ENCODE data around the gene MRPS22.
"Not testable (repeated sequence)": the region's sequence is repeated elsewhere in the genome, so short reads cannot be mapped to it uniquely, and the experiment has no call there.

Gene MRPS22

DNA sequence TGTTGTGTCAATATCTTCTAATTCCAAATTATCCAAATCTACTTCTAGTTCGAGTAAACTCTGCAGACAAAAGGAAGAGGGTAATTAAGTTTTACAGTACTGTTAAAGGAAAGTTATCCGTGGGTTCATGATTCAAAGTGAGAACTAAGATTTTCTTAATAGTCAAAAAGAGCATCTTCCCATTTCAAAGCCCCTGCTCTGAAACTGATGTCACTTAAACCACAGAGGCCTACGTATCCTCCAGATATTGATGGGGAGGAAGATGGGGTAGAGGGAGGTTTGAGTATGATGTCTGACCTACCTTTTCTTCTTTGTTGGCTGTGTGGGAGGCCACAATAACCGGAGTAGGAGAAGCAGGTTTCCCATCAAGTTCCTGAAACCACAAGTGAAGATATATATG is 14.1 kb downstream of the MRPS22 start:
- WGBS, 2 experiments: 90 to 96% methylated on average over 2 to 4 of the region's 4 CpGs
- peaks cover 27% of the 10 kb centered on the region for H3K36me3 ChIP-seq (ENCODE audit: control insufficient read depth, insufficient read depth, low read length)
- no peaks in the 10 kb centered on the region for H3K27me3 ChIP-seq (ENCODE audit: control insufficient read depth, insufficient read depth, low read length, poor library complexity, severe bottlenecking)
- peaks cover 5% of the 10 kb centered on the region for H3K4me1 ChIP-seq (ENCODE audit: control insufficient read depth, insufficient read depth, low read length)
- no peaks in the 10 kb centered on the region for H3K9me3 ChIP-seq (ENCODE audit: control insufficient read depth, low read length)
- H3K4me3 ChIP-seq (ENCODE audit: insufficient read depth, low read depth, low read length): no peak overlapping the region
- no peak overlapping the region for H3K27ac ChIP-seq (ENCODE audit: insufficient read depth, low read depth, low read length, poor library complexity, severe bottlenecking)

DNA sequence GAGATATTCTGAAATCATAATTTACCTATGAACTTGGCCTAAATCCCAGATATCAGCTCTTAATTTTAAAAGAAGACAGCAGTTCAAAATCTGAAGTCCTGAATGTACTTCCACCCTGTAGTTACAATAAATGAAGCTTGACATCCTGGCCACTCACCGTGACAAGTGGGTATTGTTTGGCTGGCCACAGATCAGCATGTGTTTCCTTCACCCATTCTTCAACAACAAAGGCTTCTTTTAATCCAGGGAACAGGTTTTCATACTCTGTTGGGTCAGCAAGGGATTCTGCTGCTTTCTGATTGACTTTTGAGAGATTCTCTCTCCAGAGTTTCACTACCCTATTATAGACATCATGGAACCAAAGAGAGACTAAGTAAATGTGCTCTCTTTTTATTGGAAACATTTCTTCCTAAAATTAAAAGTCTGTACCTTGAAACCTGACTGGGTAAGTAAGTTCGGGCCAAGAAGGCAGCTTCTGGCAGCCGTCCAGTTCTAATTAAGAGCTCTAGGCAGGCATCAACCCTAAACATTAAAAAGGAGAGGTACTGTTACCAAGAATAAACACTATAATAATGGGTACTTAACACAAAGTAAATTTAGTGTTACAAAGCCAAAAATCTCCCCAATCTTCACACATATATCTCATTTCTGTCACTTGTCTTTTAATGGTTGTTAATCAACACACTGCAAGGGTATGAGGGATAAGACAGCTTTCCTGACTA is 15.2 kb downstream of the MRPS22 start:
- Histone ChIP-seq H3K9me3 (ENCODE audit: control insufficient read depth, low read length) (no peaks in the 10 kb centered on the region), H3K27ac (ENCODE audit: insufficient read depth, low read depth, low read length, poor library complexity, severe bottlenecking) (peak overlapping the region; percentile 76), H3K4me3 (ENCODE audit: insufficient read depth, low read depth, low read length) (no peak overlapping the region), H3K27me3 (ENCODE audit: control insufficient read depth, insufficient read depth, low read length, poor library complexity, severe bottlenecking) (no peaks in the 10 kb centered on the region), H3K4me1 (ENCODE audit: control insufficient read depth, insufficient read depth, low read length) (peaks cover 5% of the 10 kb centered on the region), H3K36me3 (ENCODE audit: control insufficient read depth, insufficient read depth, low read length) (peaks cover 29% of the 10 kb centered on the region)
- 55 to 70% methylated on average over 3 of the region's 3 CpGs for WGBS, 2 experiments

DNA sequence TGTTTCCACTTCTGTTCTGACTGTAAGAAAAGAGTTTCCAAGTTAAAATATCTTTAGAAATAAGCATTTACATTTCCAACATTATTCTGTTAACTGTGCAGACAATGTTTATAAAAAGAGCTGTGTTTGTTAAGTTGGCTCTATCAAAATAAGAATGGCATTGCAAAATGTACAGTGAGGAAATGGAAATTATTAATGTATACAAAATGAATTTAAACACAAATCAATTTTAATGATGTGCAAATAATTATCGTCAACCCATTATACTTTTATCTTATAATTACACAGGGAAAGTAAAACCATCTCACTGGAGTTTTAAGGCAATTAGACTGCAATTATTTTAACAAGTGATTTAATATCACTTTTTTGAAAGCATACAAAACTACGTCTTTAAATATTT is 17.5 kb downstream of the MRPS22 start:
- no peaks in the 10 kb centered on the region for H3K27me3 ChIP-seq (ENCODE audit: control insufficient read depth, insufficient read depth, low read length, poor library complexity, severe bottlenecking)
- no peak overlapping the region for H3K27ac ChIP-seq (ENCODE audit: insufficient read depth, low read depth, low read length, poor library complexity, severe bottlenecking)
- H3K4me3 ChIP-seq (ENCODE audit: insufficient read depth, low read depth, low read length): no peak overlapping the region
- H3K4me1 ChIP-seq (ENCODE audit: control insufficient read depth, insufficient read depth, low read length): peaks cover 5% of the 10 kb centered on the region
- peaks cover 40% of the 10 kb centered on the region for H3K36me3 ChIP-seq (ENCODE audit: control insufficient read depth, insufficient read depth, low read length)
- no peaks in the 10 kb centered on the region for H3K9me3 ChIP-seq (ENCODE audit: control insufficient read depth, low read length)
- 94 to 100% methylated on average over 1 to 2 of the region's 2 CpGs for WGBS, 2 experiments

DNA sequence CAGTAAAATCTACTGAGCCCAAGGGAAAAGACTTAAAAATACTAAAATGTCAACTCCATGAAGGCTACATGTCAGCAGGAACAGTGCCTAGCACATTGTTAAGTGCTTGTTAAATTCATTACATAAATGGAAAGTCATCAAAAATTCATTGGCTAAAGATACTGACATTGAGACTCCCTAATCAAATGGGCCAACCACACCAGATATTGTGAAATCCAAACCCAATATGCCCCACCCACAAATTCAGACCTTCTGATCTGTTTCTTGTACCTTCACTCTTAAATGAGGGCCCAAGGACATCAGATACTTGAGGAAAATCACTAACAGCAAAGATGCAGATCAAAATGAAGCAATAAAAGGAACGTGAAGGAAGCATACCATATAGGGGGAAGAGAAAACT is 20.7 kb downstream of the MRPS22 start:
- Histone ChIP-seq H3K4me1 (ENCODE audit: control insufficient read depth, insufficient read depth, low read length) (peaks cover under 1% of the 10 kb centered on the region), H3K4me3 (ENCODE audit: insufficient read depth, low read depth, low read length) (no peak overlapping the region), H3K9me3 (ENCODE audit: control insufficient read depth, low read length) (no peaks in the 10 kb centered on the region), H3K36me3 (ENCODE audit: control insufficient read depth, insufficient read depth, low read length) (peaks cover 40% of the 10 kb centered on the region), H3K27me3 (ENCODE audit: control insufficient read depth, insufficient read depth, low read length, poor library complexity, severe bottlenecking) (no peaks in the 10 kb centered on the region), H3K27ac (ENCODE audit: insufficient read depth, low read depth, low read length, poor library complexity, severe bottlenecking) (no peak overlapping the region)
- whole genome bisulfite sequencing, 2 experiments: no CpG with 5 or more reads among the region's 1 CpG

DNA sequence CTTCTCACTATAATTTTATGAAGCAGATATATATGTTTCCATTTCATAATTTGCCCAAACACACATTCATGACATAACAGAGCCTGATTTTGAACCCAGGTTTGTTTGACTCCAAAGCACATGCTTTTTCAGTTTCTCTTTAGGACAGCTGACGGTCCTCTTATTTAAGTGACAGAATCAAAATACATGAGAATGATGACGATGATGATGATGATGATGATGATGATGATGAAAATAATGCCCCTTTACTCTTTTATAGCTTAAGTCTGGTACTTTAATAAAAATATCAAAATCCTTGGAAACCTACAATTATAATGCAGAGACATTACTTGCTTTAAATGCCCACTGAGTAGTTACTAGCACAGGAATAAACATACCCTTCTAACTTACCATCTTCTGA is 30.3 kb downstream of the MRPS22 start:
- H3K4me1 ChIP-seq (ENCODE audit: control insufficient read depth, insufficient read depth, low read length): no peaks in the 10 kb centered on the region
- H3K27me3 ChIP-seq (ENCODE audit: control insufficient read depth, insufficient read depth, low read length, poor library complexity, severe bottlenecking): no peaks in the 10 kb centered on the region
- peaks cover 55% of the 10 kb centered on the region for H3K36me3 ChIP-seq (ENCODE audit: control insufficient read depth, insufficient read depth, low read length)
- H3K27ac ChIP-seq (ENCODE audit: insufficient read depth, low read depth, low read length, poor library complexity, severe bottlenecking): no peak overlapping the region
- H3K4me3 ChIP-seq (ENCODE audit: insufficient read depth, low read depth, low read length): no peak overlapping the region
- WGBS, 2 experiments: 89 to 100% methylated on average over 1 to 2 of the region's 2 CpGs
- H3K9me3 ChIP-seq (ENCODE audit: control insufficient read depth, low read length): no peaks in the 10 kb centered on the region

DNA sequence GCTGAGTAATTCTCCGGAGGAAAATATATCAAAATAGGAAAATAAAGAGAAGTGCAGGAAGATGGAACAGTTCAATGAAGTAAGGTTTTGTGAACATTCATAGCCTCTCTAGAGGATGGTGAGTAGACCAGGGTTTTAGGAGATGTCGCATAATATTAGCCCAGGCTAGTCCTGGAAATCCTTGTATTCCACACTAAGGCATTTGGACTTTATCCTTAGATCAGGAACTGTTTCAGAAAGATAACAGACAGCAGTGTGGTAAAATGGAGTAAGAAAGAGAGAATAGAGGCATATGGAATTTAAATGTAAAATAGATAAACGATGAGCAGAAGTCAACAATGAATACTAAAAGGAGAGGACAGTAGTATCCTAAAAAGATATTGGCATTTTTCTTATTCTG is 33.6 kb downstream of the MRPS22 start:
- Histone ChIP-seq H3K27ac (ENCODE audit: insufficient read depth, low read depth, low read length, poor library complexity, severe bottlenecking) (no peak overlapping the region), H3K36me3 (ENCODE audit: control insufficient read depth, insufficient read depth, low read length) (peaks cover 37% of the 10 kb centered on the region), H3K27me3 (ENCODE audit: control insufficient read depth, insufficient read depth, low read length, poor library complexity, severe bottlenecking) (no peaks in the 10 kb centered on the region), H3K4me3 (ENCODE audit: insufficient read depth, low read depth, low read length) (no peak overlapping the region), H3K9me3 (ENCODE audit: control insufficient read depth, low read length) (no peaks in the 10 kb centered on the region), H3K4me1 (ENCODE audit: control insufficient read depth, insufficient read depth, low read length) (no peaks in the 10 kb centered on the region)
- 93 to 95% methylated on average over 3 of the region's 3 CpGs for WGBS, 2 experiments

DNA sequence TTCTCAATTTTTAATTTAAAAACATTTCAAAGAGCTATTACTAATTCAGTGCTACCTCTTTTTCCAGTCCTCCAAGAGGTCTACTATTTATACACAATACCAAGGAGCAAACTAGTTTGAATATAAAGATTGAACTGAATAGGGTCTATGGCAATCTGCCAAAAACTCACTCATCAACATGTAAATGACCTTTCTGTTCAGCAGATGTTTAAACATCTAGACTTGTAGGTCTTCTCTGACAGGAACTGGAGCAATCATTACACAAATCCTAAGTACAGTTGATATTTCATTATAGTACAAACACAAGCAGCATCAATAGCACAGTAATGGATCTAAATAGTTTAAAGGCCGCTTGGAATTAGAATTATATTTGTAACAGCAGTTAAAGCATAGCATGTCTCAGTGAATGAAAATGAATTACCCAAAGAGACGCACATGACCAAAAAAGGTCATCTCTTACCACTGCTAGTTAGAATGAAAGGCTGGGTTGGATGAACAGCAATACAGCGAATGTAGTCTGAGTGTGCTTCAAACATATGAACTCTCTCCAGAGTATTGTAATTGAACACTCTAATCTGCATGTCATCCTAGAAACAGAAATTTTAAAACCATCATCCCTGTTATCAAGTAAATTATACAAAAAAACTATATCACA is 34.9 kb downstream of the MRPS22 start:
- WGBS, 2 experiments: 92 to 97% methylated on average over 3 of the region's 3 CpGs
- H3K27ac ChIP-seq (ENCODE audit: insufficient read depth, low read depth, low read length, poor library complexity, severe bottlenecking): no peak overlapping the region
- no peaks in the 10 kb centered on the region for H3K4me1 ChIP-seq (ENCODE audit: control insufficient read depth, insufficient read depth, low read length)
- H3K36me3 ChIP-seq (ENCODE audit: control insufficient read depth, insufficient read depth, low read length): peaks cover 24% of the 10 kb centered on the region
- H3K4me3 ChIP-seq (ENCODE audit: insufficient read depth, low read depth, low read length): no peak overlapping the region
- H3K9me3 ChIP-seq (ENCODE audit: control insufficient read depth, low read length): no peaks in the 10 kb centered on the region
- no peaks in the 10 kb centered on the region for H3K27me3 ChIP-seq (ENCODE audit: control insufficient read depth, insufficient read depth, low read length, poor library complexity, severe bottlenecking)

DNA sequence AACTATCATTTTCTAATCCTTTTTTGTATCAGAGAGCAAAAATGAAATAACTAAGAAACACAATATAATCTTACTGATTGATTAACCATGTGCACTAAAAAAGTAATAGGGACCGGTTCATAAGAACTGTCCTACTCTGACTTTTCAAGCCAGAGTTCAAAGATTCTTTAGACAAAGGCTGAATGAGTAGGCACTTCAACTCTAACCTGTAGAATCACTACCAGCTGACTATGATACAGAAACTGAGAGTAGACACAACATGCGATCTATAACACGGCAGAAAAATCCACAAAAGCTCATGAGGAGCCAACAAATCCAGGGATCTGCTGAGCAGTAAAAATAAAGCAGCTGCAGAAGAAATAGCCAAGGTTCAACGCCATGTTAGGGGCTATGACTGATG is 36.8 kb downstream of the MRPS22 start:
- H3K36me3 ChIP-seq (ENCODE audit: control insufficient read depth, insufficient read depth, low read length): peaks cover 13% of the 10 kb centered on the region

DNA sequence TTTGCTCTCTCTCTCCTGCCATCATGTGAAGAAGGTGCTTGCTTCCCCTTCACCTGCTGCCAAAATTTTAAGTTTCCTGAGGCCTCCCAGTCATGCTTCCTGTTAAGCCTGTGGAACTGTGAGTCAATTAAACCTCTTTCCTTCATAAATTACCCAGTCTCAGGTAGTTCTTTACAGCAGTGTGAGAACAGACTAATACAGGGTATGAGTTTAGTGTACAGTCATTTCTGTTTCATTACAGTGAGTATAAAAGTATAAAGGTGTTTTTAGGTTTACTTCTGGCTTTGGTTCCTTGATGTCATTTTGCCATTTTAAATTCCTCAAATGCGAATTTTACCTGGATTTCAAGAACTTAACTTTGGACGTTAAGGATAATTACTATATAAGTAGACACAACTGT is 38.5 kb downstream of the MRPS22 start:
- not testable (repeated sequence) for H3K9me3 ChIP-seq (ENCODE audit: control insufficient read depth, low read length)

More for the DNA sequence above, 36.8 kb downstream of the MRPS22 start:
- no peak overlapping the region for H3K4me3 ChIP-seq (ENCODE audit: insufficient read depth, low read depth, low read length)
- H3K4me1 ChIP-seq (ENCODE audit: control insufficient read depth, insufficient read depth, low read length): no peaks in the 10 kb centered on the region
- no peaks in the 10 kb centered on the region for H3K27me3 ChIP-seq (ENCODE audit: control insufficient read depth, insufficient read depth, low read length, poor library complexity, severe bottlenecking)
- H3K27ac ChIP-seq (ENCODE audit: insufficient read depth, low read depth, low read length, poor library complexity, severe bottlenecking): no peak overlapping the region
- H3K9me3 ChIP-seq (ENCODE audit: control insufficient read depth, low read length): no peaks in the 10 kb centered on the region
- WGBS, 2 experiments: 96 to 97% methylated on average over 4 of the region's 4 CpGs

DNA sequence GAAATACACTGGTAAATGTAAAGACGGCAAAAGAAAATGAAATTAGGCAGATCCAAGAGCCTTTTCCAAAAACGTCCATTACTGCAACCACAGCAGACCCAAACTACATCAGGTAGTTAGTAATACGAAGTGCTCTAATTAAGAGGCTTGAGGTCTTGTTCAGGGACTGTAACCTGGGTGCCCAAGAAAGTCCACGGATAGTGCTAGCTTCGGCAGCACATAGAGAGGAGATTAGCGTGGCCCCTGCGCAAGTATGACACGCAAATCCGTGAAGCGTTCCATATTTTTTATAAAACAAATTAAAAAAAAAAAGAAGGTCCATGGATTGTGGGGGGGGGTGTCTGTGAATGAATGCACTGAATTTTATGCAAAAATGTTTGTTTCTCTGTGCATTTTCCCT is 44.3 kb downstream of the MRPS22 start:
- Histone ChIP-seq H3K4me1 (ENCODE audit: control insufficient read depth, insufficient read depth, low read length) (peaks cover 2% of the 10 kb centered on the region), H3K4me3 (ENCODE audit: insufficient read depth, low read depth, low read length) (no peak overlapping the region), H3K27me3 (ENCODE audit: control insufficient read depth, insufficient read depth, low read length, poor library complexity, severe bottlenecking) (no peaks in the 10 kb centered on the region), H3K9me3 (ENCODE audit: control insufficient read depth, low read length) (no peaks in the 10 kb centered on the region), H3K36me3 (ENCODE audit: control insufficient read depth, insufficient read depth, low read length) (no peaks in the 10 kb centered on the region), H3K27ac (ENCODE audit: insufficient read depth, low read depth, low read length, poor library complexity, severe bottlenecking) (no peak overlapping the region)
- 85 to 91% methylated on average over 6 to 10 of the region's 10 CpGs for WGBS, 2 experiments

More for the DNA sequence above, 38.5 kb downstream of the MRPS22 start:
- WGBS, 2 experiments: no CpG with 5 or more reads among the region's 2 CpGs
- H3K36me3 ChIP-seq (ENCODE audit: control insufficient read depth, insufficient read depth, low read length); H3K4me1 ChIP-seq (ENCODE audit: control insufficient read depth, insufficient read depth, low read length); H3K27ac ChIP-seq (ENCODE audit: insufficient read depth, low read depth, low read length, poor library complexity, severe bottlenecking); H3K27me3 ChIP-seq (ENCODE audit: control insufficient read depth, insufficient read depth, low read length, poor library complexity, severe bottlenecking); H3K4me3 ChIP-seq (ENCODE audit: insufficient read depth, low read depth, low read length): not testable (repeated sequence)

Measured in ectodermal cell (in vitro differentiated cells).